ENCODE data around the gene SPTBN4.
"Not testable (repeated sequence)": the region's sequence is repeated elsewhere in the genome, so short reads cannot be mapped to it uniquely, and the experiment has no call there.

SPTBN4 gene

DNA sequence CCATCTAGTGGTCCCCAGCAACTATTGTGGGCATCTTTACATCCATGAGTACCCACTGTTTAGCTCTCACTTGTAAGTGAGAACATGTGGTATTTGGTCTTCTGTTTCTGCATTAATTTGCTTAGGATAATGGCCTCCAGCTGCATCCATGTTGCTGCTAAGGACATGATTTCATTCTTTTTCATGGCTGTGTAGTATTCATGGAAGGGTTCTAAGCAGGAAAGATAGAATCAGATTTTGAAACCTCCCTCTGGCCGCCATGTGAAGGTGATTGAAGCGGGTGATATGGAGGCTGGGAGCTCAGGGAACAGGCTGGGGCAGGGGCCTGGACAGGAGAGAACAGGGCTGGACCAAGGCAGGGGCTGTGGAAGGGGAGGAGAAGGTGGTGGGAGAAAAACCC is 154.5 kb downstream of the SPTBN4 start:
- no peak for DNase-seq (ENCODE audit: low spot score)
- in situ Hi-C loops (cut with MboI; ENCODE audit: low pct_unique_long_range_greater_than_20kb, low sequenced_read_pairs, unreplicated experiment), result loop anchor here (25.0 kb wide), 1 partner anchor 309 kb away; no protein-coding TSS in a partner anchor
- TF ChIP-seq, protein P1, sequence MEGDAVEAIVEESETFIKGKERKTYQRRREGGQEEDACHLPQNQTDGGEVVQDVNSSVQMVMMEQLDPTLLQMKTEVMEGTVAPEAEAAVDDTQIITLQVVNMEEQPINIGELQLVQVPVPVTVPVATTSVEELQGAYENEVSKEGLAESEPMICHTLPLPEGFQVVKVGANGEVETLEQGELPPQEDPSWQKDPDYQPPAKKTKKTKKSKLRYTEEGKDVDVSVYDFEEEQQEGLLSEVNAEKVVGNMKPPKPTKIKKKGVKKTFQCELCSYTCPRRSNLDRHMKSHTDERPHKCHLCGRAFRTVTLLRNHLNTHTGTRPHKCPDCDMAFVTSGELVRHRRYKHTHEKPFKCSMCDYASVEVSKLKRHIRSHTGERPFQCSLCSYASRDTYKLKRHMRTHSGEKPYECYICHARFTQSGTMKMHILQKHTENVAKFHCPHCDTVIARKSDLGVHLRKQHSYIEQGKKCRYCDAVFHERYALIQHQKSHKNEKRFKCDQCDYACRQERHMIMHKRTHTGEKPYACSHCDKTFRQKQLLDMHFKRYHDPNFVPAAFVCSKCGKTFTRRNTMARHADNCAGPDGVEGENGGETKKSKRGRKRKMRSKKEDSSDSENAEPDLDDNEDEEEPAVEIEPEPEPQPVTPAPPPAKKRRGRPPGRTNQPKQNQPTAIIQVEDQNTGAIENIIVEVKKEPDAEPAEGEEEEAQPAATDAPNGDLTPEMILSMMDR (IDR thresholded peaks at IDR 0.05; ENCODE audit: extremely low read depth, insufficient read depth, missing control alignments), result no peak

DNA sequence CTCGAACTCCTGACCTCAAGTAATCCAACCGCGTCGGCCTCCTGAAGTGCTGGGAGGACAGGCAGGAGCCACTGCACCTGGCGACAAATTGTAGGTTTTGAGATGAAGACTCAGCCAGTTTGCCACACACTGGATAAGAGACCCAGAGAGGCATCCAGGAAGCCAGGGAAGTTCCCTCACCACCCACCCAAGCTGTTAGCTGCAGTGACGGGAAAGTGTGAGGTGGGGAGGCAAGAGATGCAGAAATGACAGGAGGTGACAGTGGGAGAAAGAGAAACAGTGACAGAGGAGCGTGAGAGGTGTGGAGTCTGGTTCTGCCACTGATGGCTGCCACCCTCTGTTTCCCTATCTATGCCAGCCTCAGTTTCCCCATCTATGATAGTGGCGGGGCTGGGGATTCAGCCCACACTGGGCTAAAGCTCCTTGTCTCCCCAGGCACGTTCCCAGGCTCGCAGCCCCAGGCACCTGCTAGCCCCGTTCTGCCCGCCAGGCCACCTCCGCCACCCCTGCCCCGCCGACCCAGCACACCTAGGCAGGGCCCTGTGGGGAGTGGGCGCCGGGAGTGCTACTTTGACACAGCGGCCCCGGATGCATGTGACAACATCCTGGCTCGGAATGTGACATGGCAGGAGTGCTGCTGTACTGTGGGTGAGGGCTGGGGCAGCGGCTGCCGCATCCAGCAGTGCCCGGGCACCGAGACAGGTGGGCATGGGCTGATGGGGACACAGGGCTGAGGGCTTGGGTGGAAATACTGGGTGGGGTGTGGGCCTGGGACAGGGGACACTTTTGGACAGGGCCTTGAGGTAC is 155.4 kb downstream of the SPTBN4 start:
- TF ChIP-seq, protein P1 (IDR thresholded peaks at IDR 0.05; ENCODE audit: extremely low read depth, insufficient read depth, missing control alignments), result no peak
- DNase-seq (ENCODE audit: low spot score), result no peak
- in situ Hi-C loops (cut with MboI; ENCODE audit: low pct_unique_long_range_greater_than_20kb, low sequenced_read_pairs, unreplicated experiment), result loop anchor here (25.0 kb wide), 1 partner anchor 310 kb away; no protein-coding TSS in a partner anchor

DNA sequence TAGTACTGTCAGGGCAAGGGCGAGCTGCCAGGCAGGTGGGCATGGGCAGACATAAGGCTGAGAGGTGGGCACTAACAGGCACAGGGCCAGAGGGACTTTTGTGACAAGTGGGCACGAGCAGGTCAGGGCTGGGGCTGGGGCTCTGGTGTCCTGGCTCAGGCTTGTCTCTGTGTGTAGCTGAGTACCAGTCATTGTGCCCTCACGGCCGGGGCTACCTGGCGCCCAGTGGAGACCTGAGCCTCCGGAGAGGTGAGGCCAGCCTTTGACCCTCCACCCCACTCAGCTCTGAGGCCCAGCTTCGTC is 155.9 kb downstream of the SPTBN4 start:
- TF ChIP-seq, protein P1 (IDR thresholded peaks at IDR 0.05; ENCODE audit: extremely low read depth, insufficient read depth, missing control alignments), result no peak
- DNase-seq (ENCODE audit: low spot score), result no peak
- in situ Hi-C loops (cut with MboI; ENCODE audit: low pct_unique_long_range_greater_than_20kb, low sequenced_read_pairs, unreplicated experiment), result loop anchor here (25.0 kb wide), 1 partner anchor 310 kb away; no protein-coding TSS in a partner anchor

DNA sequence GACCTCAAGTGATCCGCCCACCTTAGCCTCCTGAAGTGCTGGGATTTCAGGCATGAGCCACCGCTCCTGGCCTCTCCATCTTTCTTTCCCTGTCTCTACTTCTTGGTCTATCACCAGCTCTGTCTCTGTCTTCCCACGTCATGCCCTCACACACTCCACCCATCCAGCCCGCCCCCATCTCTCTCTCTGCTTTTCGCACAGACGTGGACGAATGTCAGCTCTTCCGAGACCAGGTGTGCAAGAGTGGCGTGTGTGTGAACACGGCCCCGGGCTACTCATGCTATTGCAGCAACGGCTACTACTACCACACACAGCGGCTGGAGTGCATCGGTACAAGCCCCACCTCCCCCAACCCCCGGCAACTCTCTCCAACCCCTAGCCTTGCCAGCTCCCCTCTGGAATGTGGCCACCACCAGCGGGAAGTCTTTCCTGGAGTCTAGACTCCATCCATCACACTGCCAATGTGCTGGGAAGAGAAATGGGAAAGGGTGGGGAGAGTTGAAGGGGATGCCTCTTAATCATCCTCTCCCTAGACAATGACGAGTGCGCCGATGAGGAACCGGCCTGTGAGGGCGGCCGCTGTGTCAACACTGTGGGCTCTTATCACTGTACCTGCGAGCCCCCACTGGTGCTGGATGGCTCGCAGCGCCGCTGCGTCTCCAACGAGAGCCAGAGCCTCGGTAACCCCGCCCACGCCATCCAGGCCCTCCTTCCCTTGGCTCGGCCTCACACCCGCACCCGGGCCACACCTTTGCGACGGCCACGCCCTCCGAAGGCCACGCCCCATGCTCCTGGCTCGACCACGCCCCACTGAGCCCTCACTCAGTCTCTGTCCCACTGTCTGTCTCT is 156.8 kb downstream of the SPTBN4 start:
- TF ChIP-seq, protein P1 (IDR thresholded peaks at IDR 0.05; ENCODE audit: extremely low read depth, insufficient read depth, missing control alignments), result no peak
- DNase-seq (ENCODE audit: low spot score), result no peak
- in situ Hi-C loops (cut with MboI; ENCODE audit: low pct_unique_long_range_greater_than_20kb, low sequenced_read_pairs, unreplicated experiment), result loop anchor here (25.0 kb wide), 1 partner anchor 311 kb away; no protein-coding TSS in a partner anchor

DNA sequence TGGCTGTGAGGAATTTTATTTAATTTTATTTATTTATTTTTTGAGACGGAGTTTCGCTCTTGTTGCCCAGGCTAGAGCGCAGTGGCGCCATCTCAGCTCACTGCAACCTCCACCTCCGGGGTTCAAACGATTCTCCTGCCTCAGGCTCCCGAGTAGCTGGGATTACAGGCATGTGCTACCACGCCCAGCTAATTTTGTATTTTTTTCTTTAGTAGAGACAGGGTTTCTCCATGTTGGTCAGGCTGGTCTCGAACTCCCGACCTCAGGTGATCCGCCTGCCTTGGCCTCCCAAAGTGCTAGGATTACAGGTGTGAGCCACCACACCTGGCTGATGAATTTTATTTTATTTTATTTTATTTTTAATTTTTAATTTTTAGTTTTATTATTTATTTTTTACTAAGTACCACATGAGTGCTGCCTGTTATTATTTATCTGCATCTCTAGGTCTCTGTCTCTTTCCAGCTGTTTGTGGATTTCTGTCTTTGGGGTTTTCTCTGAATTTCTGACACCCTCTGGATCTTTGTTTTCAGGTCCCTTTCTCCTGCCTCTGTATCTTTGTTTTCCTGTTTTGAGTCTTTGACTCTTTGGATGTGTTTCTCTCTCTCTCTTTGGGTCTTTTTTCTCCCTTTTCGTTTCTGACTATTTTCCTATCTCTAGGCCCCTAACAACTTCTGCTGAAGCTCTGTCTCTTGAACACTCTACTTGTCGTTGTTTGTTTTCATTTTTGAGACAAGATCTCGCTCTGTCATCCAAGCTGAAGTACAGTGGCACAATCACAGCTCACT is 157.8 kb downstream of the SPTBN4 start:
- in situ Hi-C loops (cut with MboI; ENCODE audit: low pct_unique_long_range_greater_than_20kb, low sequenced_read_pairs, unreplicated experiment), result loop anchor here (25.0 kb wide), 1 partner anchor 312 kb away; no protein-coding TSS in a partner anchor
- not testable (repeated sequence) for DNase-seq (ENCODE audit: low spot score)

DNA sequence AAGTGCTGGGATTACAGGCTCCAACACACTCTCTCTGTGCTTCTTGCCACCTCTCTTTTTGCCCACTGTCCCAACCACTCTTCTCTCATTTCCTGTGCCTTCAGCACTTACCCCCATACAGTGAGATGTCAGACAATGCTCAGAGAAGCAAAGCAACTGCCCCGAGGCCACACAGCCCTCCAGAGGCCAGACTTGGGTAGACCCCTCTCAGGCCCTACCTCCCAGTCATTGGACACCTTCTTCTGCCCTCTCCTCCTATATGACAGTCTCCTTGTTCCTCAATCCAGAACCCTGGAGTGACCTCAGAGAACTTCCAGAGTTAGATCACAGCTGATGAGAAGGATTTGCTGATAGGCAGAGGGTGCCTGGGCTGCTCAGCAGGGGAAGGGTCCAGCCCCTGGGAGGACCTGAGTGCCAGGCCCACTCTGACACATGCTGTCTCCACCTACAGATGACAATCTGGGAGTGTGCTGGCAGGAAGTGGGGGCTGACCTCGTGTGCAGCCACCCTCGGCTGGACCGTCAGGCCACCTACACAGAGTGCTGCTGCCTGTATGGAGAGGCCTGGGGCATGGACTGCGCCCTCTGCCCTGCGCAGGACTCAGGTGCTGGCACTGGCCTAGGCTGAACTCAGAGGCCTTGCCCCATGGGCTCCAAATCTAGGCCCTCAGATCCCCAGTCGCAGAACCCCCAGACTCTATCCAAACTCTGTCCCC is 158.8 kb downstream of the SPTBN4 start:
- DNase-seq (ENCODE audit: low spot score), result no peak
- TF ChIP-seq, protein P1 (IDR thresholded peaks at IDR 0.05; ENCODE audit: extremely low read depth, insufficient read depth, missing control alignments), result no peak
- in situ Hi-C loops (cut with MboI; ENCODE audit: low pct_unique_long_range_greater_than_20kb, low sequenced_read_pairs, unreplicated experiment), result no loop called here
